ENCODE results near the gene FAM53B. TPM values are rescaled to one million over a fixed set of nuclear protein-coding genes. Genes with fewer than 3 reads are reported as not detected.

FAM53B gene
- total and polyA plus RNA-seq, 2 experiments from 2014 or later: 2.1 to 10.1 TPM

DNA sequence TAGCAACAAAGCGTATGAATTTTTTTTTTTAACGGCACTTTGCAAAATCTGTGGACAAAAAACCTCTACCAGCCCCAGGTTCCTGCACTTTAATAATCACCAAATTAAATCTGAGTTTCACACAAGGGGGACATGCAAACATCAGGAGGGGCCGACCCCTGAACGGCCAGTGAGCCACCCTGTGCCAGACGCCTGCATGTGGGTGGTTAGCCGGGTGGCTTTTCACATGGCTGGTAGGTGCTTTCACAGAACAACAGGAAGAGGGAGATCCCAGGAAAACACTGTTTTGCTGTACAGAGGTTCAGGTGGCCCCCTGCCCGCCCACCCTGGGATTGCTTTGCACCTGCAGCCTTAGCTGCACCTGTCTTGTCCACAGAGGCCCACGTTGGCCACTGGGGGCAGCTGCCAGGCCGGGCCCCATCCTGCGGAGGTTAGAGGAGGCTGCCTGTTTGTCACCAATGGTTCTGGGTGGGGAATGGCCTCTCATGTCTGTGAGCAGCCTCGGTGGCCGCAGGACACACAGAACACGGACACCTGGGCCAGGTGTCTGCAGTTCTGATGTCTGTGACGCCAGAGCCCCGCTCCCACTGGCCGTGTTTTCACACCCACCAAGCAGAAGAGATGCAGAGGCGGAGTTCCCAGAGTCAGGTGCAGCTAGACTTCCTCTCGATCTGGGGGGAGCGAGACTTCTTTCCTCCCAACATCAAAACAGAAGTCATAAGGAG is 107.7 kb downstream of the FAM53B start:
- H3K9me3 ChIP-seq (ENCODE audit: low read depth): no peaks in the 10 kb centered on the region
- H3K9me2 ChIP-seq (ENCODE audit: insufficient read depth): no peaks in the 10 kb centered on the region

DNA sequence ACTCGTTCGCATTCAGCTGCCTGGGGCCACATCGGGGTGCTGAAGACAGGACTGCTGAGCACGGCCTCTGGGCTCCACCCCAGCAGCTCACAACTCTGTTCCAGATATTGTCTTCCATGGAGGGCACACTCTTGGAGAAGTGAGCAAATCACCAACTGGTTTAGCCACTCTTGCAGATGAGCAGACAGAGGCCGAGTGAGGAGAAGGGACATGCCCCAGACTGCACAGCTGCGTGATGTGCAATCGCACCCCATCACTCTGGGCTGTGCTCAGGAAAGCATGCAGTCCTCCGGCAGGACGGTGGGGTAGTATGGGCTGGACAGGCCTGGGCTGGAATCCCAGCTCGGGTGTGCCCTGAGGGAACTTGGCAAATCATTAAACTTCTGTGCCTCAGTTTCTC is 111.6 kb downstream of the FAM53B start:
- H3K9me3 ChIP-seq (ENCODE audit: low read depth): no peaks in the 10 kb centered on the region
- no peaks in the 10 kb centered on the region for H3F3A ChIP-seq (ENCODE audit: insufficient read depth)
- no peaks in the 10 kb centered on the region for H3K9me2 ChIP-seq (ENCODE audit: insufficient read depth)
- 82 to 86% methylated on average over 10 of the region's 10 CpGs for WGBS, 2 experiments (ENCODE audit: low coverage in 1 of 2, low lambda C conversion rate in 2 of 2, missing lambda C conversion rate in 2 of 2)
- no peaks in the 10 kb centered on the region for H3K36me3 ChIP-seq (ENCODE audit: low read depth)
- no peaks in the 10 kb centered on the region for H3K79me2 ChIP-seq (ENCODE audit: insufficient read depth)
- no peak overlapping the region for H3K27ac ChIP-seq
- no peaks in the 10 kb centered on the region for H3K4me1 ChIP-seq (ENCODE audit: insufficient read depth)
- H3K27me3 ChIP-seq (replicated peaks; ENCODE audit: insufficient read depth): no peaks in the 10 kb centered on the region
- no peaks in the 10 kb centered on the region for H4K20me1 ChIP-seq (ENCODE audit: insufficient read depth)
- in situ Hi-C loops (cut with MboI): no loop called here
- DNase-seq: no peak
- no peak for TF ChIP-seq EZH2 (IDR thresholded peaks at IDR 0.05; ENCODE audit: insufficient read depth, poor library complexity, severe bottlenecking)
- TF ChIP-seq EZH2phosphoT487 (IDR thresholded peaks at IDR 0.05; ENCODE audit: insufficient read depth, low read depth): no peak
- H3K4me3 ChIP-seq: no peak overlapping the region
- no peak overlapping the region for H3K9ac ChIP-seq
- no peak overlapping the region for H2AFZ ChIP-seq
- no peak overlapping the region for H3K4me2 ChIP-seq (ENCODE audit: unreplicated experiment)

More for the DNA sequence above, 107.7 kb downstream of the FAM53B start:
- Histone ChIP-seq H3K79me2 (ENCODE audit: insufficient read depth) (no peaks in the 10 kb centered on the region), H3K9ac (no peak overlapping the region), H3K27me3 (replicated peaks; ENCODE audit: insufficient read depth) (no peaks in the 10 kb centered on the region), H3K27ac (no peak overlapping the region), H4K20me1 (ENCODE audit: insufficient read depth) (no peaks in the 10 kb centered on the region), H2AFZ (no peak overlapping the region), H3K4me3 (no peak overlapping the region), H3K36me3 (ENCODE audit: low read depth) (no peaks in the 10 kb centered on the region), H3K4me1 (ENCODE audit: insufficient read depth) (peaks cover 9% of the 10 kb centered on the region), H3F3A (ENCODE audit: insufficient read depth) (no peaks in the 10 kb centered on the region), H3K4me2 (ENCODE audit: unreplicated experiment) (no peak overlapping the region)
- in situ Hi-C loops (cut with MboI): no loop called here
- no peak for DNase-seq
- WGBS, 2 experiments (ENCODE audit: low coverage in 1 of 2, low lambda C conversion rate in 2 of 2, missing lambda C conversion rate in 2 of 2): 94 to 95% methylated on average over 19 of the region's 19 CpGs
- no peak for TF ChIP-seq EZH2 (IDR thresholded peaks at IDR 0.05; ENCODE audit: insufficient read depth, poor library complexity, severe bottlenecking)
- no peak for TF ChIP-seq EZH2phosphoT487 (IDR thresholded peaks at IDR 0.05; ENCODE audit: insufficient read depth, low read depth)

DNA sequence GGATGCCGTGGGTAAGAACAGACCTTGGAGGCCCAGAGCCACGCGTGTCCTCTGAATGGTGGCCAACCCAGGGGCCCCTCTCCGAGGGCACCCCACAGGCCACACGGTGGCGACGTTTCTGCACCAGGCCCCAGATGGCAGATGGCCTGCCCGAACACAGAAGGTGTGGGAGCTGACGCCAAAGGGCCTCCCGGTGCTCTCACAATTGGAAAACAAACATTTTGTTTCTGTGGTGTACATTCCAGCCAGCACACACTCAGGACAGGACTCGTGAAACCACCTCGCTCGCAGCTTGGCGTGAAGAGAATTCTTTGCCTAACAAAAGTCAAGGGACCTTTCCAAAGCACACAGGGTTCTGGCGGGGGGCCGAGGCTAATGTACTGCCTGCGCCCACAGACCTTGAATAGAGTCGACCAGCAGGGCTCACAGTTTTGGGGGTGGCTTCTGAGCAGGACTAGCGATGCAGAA is 112.1 kb downstream of the FAM53B start:
- peak; percentile 12 for DNase-seq
- Histone ChIP-seq H3F3A (ENCODE audit: insufficient read depth) (no peaks in the 10 kb centered on the region), H3K27me3 (replicated peaks; ENCODE audit: insufficient read depth) (no peaks in the 10 kb centered on the region), H3K9me2 (ENCODE audit: insufficient read depth) (no peaks in the 10 kb centered on the region), H3K9me3 (ENCODE audit: low read depth) (no peaks in the 10 kb centered on the region), H3K9ac (no peak overlapping the region), H3K4me3 (no peak overlapping the region), H2AFZ (no peak overlapping the region), H3K79me2 (ENCODE audit: insufficient read depth) (no peaks in the 10 kb centered on the region), H3K36me3 (ENCODE audit: low read depth) (no peaks in the 10 kb centered on the region), H4K20me1 (ENCODE audit: insufficient read depth) (no peaks in the 10 kb centered on the region), H3K4me1 (ENCODE audit: insufficient read depth) (no peaks in the 10 kb centered on the region), H3K4me2 (ENCODE audit: unreplicated experiment) (no peak overlapping the region), H3K27ac (no peak overlapping the region)
- 72 to 79% methylated on average over 19 of the region's 19 CpGs for WGBS, 2 experiments (ENCODE audit: low coverage in 1 of 2, low lambda C conversion rate in 2 of 2, missing lambda C conversion rate in 2 of 2)
- no peak for TF ChIP-seq EZH2phosphoT487 (IDR thresholded peaks at IDR 0.05; ENCODE audit: insufficient read depth, low read depth)
- no peak for TF ChIP-seq EZH2 (IDR thresholded peaks at IDR 0.05; ENCODE audit: insufficient read depth, poor library complexity, severe bottlenecking)
- in situ Hi-C loops (cut with MboI): no loop called here

DNA sequence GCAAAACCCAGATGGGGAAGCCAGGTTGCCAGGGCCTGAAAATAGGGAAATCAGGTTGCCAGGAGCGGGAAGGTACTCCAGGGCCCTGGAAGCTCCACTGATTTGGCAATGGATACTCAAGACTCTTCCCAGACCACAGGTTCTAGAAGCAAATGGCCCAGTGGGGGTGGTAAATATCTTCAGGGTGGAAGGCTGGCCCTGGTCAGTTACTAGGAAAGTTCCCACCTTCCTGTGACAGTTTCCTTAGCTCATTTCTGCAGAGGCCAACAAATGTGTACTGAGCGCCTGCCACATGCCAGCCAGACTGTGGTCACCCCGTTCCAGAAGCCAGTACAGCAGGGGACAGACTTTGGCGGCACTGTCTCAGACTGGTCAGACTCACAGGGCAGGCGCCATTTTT is 113.6 kb downstream of the FAM53B start:
- Histone ChIP-seq H3F3A (ENCODE audit: insufficient read depth) (no peaks in the 10 kb centered on the region), H3K36me3 (ENCODE audit: low read depth) (no peaks in the 10 kb centered on the region), H4K20me1 (ENCODE audit: insufficient read depth) (no peaks in the 10 kb centered on the region), H3K4me1 (ENCODE audit: insufficient read depth) (no peaks in the 10 kb centered on the region), H3K4me3 (no peak overlapping the region), H3K4me2 (ENCODE audit: unreplicated experiment) (no peak overlapping the region), H3K9me3 (ENCODE audit: low read depth) (no peaks in the 10 kb centered on the region), H3K27ac (no peak overlapping the region), H3K9ac (no peak overlapping the region), H3K27me3 (replicated peaks; ENCODE audit: insufficient read depth) (no peaks in the 10 kb centered on the region), H2AFZ (no peak overlapping the region), H3K79me2 (ENCODE audit: insufficient read depth) (no peaks in the 10 kb centered on the region), H3K9me2 (ENCODE audit: insufficient read depth) (no peaks in the 10 kb centered on the region)
- WGBS, 2 experiments (ENCODE audit: low coverage in 1 of 2, low lambda C conversion rate in 2 of 2, missing lambda C conversion rate in 2 of 2): 83 to 84% methylated on average over 5 of the region's 5 CpGs
- no peak for DNase-seq
- TF ChIP-seq EZH2phosphoT487 (IDR thresholded peaks at IDR 0.05; ENCODE audit: insufficient read depth, low read depth): no peak
- no peak for TF ChIP-seq EZH2 (IDR thresholded peaks at IDR 0.05; ENCODE audit: insufficient read depth, poor library complexity, severe bottlenecking)
- in situ Hi-C loops (cut with MboI): no loop called here
